Stimulated activated naive B cell treated with anti-CD40 and anti-IgM and Interleukin-4, amounts not matched to agents 10 μg/mL and 1 μg/mL and 100 μg/mL, for 72 hours (primary cell): Measurements from ENCODE around the gene PCID2.

ENCODE experiments used
- ATAC-seq, 2 donors: fragments of 150-1000 bp; cut with Tn5 transposase; replicated peaks; 2 replicates each; pipeline ENCODE4 v1.10.0; 2021; ENCODE audit warnings: moderate library complexity in 1 of 2
- DNase-seq: peaks from one replicate; pipeline ENCODE4 v3.0.0; 2021
- H3K27ac Mint-ChIP-seq: one replicate; pipeline ENCODE4 v1.8.0; 2022; ENCODE audit warnings: mild to moderate bottlenecking, mixed read lengths
- H3K27me3 Mint-ChIP-seq, 2 donors: one replicate each; pipeline ENCODE4 v1.8.0; 2022; ENCODE audit warnings: mixed read lengths in 2 of 2
- H3K36me3 Mint-ChIP-seq, 2 donors: one replicate each; pipeline ENCODE4 v1.8.0; 2022; ENCODE audit warnings: mixed read lengths in 2 of 2, mild to moderate bottlenecking in 1 of 2
- H3K4me1 Mint-ChIP-seq, 2 donors: one replicate each; pipeline ENCODE4 v1.8.0; 2022; ENCODE audit warnings: mixed read lengths in 2 of 2, mild to moderate bottlenecking in 1 of 2
- H3K4me3 Mint-ChIP-seq, 2 donors: one replicate each; pipeline ENCODE4 v1.8.0; 2022; ENCODE audit warnings: mild to moderate bottlenecking in 2 of 2, mixed read lengths in 2 of 2, moderate library complexity in 1 of 2
- H3K9me3 Mint-ChIP-seq, 2 donors: one replicate each; pipeline ENCODE4 v1.8.0; 2022; ENCODE audit warnings: mixed read lengths in 2 of 2, mild to moderate bottlenecking in 1 of 2

Gene PCID2

GRCh38 chr13:113149711-113150549 lies 58.5 kb downstream of the PCID2 start:
- Mint-ChIP-seq H3K27ac (no peak overlapping the region), H3K4me3 (no peak overlapping the region), H3K4me1 (peaks cover 20 to 22% of the 10 kb centered on the region in 2 donors), H3K9me3 (no peaks in the 10 kb centered on the region), H3K36me3 (peaks cover 0 to 2% of the 10 kb centered on the region in 2 donors), H3K27me3 (peaks cover 54% of the 10 kb centered on the region in 2 donors)
- no peak for ATAC-seq
- no peak for DNase-seq

GRCh38 chr13:113148940-113149503 lies 59.4 kb downstream of the PCID2 start:
- no peak for ATAC-seq
- H3K27me3 Mint-ChIP-seq = peaks cover 54% of the 10 kb centered on the region in 2 donors
- H3K36me3 Mint-ChIP-seq = peaks cover 0 to 2% of the 10 kb centered on the region in 2 donors

GRCh38 chr13:113148407-113148806 lies 60.1 kb downstream of the PCID2 start:
- no peak overlapping the region for H3K27ac Mint-ChIP-seq
- H3K9me3 Mint-ChIP-seq = no peaks in the 10 kb centered on the region
- DNase-seq (no peak), ATAC-seq (no peak)
- H3K4me1 Mint-ChIP-seq = peaks cover 17 to 19% of the 10 kb centered on the region in 2 donors
- H3K4me3 Mint-ChIP-seq = no peak overlapping the region
- peaks cover 0 to 2% of the 10 kb centered on the region in 2 donors for H3K36me3 Mint-ChIP-seq
- H3K27me3 Mint-ChIP-seq = peaks cover 54% of the 10 kb centered on the region in 2 donors

More at GRCh38 chr13:113148940-113149503, 59.4 kb downstream of the PCID2 start:
- Mint-ChIP-seq H3K4me3 (no peak overlapping the region), H3K27ac (no peak overlapping the region), H3K4me1 (peaks cover 20 to 22% of the 10 kb centered on the region in 2 donors), H3K9me3 (no peaks in the 10 kb centered on the region)
- DNase-seq = no peak

- no peak overlapping the region for H3K27ac Mint-ChIP-seq
- no peak for ATAC-seq
- no peak overlapping the region for H3K4me3 Mint-ChIP-seq
- peaks cover 0 to 2% of the 10 kb centered on the region in 2 donors for H3K36me3 Mint-ChIP-seq
- peaks cover 7 to 10% of the 10 kb centered on the region in 2 donors for H3K4me1 Mint-ChIP-seq
- DNase-seq = no peak
- H3K9me3 Mint-ChIP-seq = no peaks in the 10 kb centered on the region
- peaks cover 46 to 47% of the 10 kb centered on the region in 2 donors for H3K27me3 Mint-ChIP-seq
Observed at GRCh38 chr13:113147206-113147605, 61.3 kb downstream of the PCID2 start.

- DNase-seq (no peak), ATAC-seq (no peak)
- peaks cover 2 to 7% of the 10 kb centered on the region in 2 donors for H3K4me1 Mint-ChIP-seq
- H3K36me3 Mint-ChIP-seq = peaks cover 0 to 2% of the 10 kb centered on the region in 2 donors
- H3K27me3 Mint-ChIP-seq = peaks cover 43 to 44% of the 10 kb centered on the region in 2 donors
- no peak overlapping the region for H3K27ac Mint-ChIP-seq
- H3K4me3 Mint-ChIP-seq = no peak overlapping the region
- no peaks in the 10 kb centered on the region for H3K9me3 Mint-ChIP-seq
Observed at GRCh38 chr13:113146750-113147149, 61.7 kb downstream of the PCID2 start.

GRCh38 chr13:113145911-113146598 lies 62.4 kb downstream of the PCID2 start:
- H3K27me3 Mint-ChIP-seq = peaks cover 37 to 40% of the 10 kb centered on the region in 2 donors
- H3K4me3 Mint-ChIP-seq = no peak overlapping the region
- peaks cover 0 to under 1% of the 10 kb centered on the region in 2 donors for H3K36me3 Mint-ChIP-seq
- no peak overlapping the region for H3K27ac Mint-ChIP-seq
- peaks cover 0 to 4% of the 10 kb centered on the region in 2 donors for H3K4me1 Mint-ChIP-seq
- no peaks in the 10 kb centered on the region for H3K9me3 Mint-ChIP-seq
- ATAC-seq (no peak), DNase-seq (no peak)

GRCh38 chr13:113145496-113145895 lies 63.0 kb downstream of the PCID2 start:
- Mint-ChIP-seq H3K27ac (no peak overlapping the region), H3K9me3 (no peaks in the 10 kb centered on the region), H3K4me1 (peaks cover 0 to 4% of the 10 kb centered on the region in 2 donors), H3K36me3 (no peaks in the 10 kb centered on the region), H3K27me3 (peaks cover 33 to 36% of the 10 kb centered on the region in 2 donors), H3K4me3 (no peak overlapping the region)
- ATAC-seq (no peak), DNase-seq (no peak)

- no peak overlapping the region for H3K4me3 Mint-ChIP-seq
- ATAC-seq = no peak
- peaks cover 0 to 4% of the 10 kb centered on the region in 2 donors for H3K4me1 Mint-ChIP-seq
- H3K27ac Mint-ChIP-seq = no peak overlapping the region
- no peaks in the 10 kb centered on the region for H3K36me3 Mint-ChIP-seq
- no peaks in the 10 kb centered on the region for H3K9me3 Mint-ChIP-seq
- peaks cover 26 to 30% of the 10 kb centered on the region in 2 donors for H3K27me3 Mint-ChIP-seq
- DNase-seq = no peak
Observed at GRCh38 chr13:113144255-113144629, 64.2 kb downstream of the PCID2 start.

- H3K27ac Mint-ChIP-seq = no peak overlapping the region
- H3K4me3 Mint-ChIP-seq = no peak overlapping the region
- peaks cover 0 to 4% of the 10 kb centered on the region in 2 donors for H3K4me1 Mint-ChIP-seq
- H3K9me3 Mint-ChIP-seq = no peaks in the 10 kb centered on the region
- H3K27me3 Mint-ChIP-seq = peaks cover 21 to 30% of the 10 kb centered on the region in 2 donors
- no peak for DNase-seq
- no peaks in the 10 kb centered on the region for H3K36me3 Mint-ChIP-seq
- ATAC-seq = no peak
Observed at GRCh38 chr13:113143466-113144254, 64.8 kb downstream of the PCID2 start.

GRCh38 chr13:113142876-113143275 lies 65.6 kb downstream of the PCID2 start:
- no peaks in the 10 kb centered on the region for H3K36me3 Mint-ChIP-seq
- H3K9me3 Mint-ChIP-seq = no peaks in the 10 kb centered on the region
- DNase-seq (no peak), ATAC-seq (no peak)
- no peak overlapping the region for H3K4me3 Mint-ChIP-seq
- peaks cover 17 to 27% of the 10 kb centered on the region in 2 donors for H3K27me3 Mint-ChIP-seq
- peak overlapping the region; percentile 69 for H3K27ac Mint-ChIP-seq
- H3K4me1 Mint-ChIP-seq = peaks cover 0 to 4% of the 10 kb centered on the region in 2 donors

GRCh38 chr13:113141601-113141970 lies 66.9 kb downstream of the PCID2 start:
- H3K4me3 Mint-ChIP-seq = no peak overlapping the region
- H3K27me3 Mint-ChIP-seq = peaks cover 12 to 21% of the 10 kb centered on the region in 2 donors
- H3K9me3 Mint-ChIP-seq = no peaks in the 10 kb centered on the region
- DNase-seq (no peak), ATAC-seq (no peak)
- no peak overlapping the region for H3K27ac Mint-ChIP-seq
- peaks cover 0 to 4% of the 10 kb centered on the region in 2 donors for H3K4me1 Mint-ChIP-seq
- H3K36me3 Mint-ChIP-seq = no peaks in the 10 kb centered on the region

- ATAC-seq (no peak), DNase-seq (no peak)
- Mint-ChIP-seq H3K9me3 (no peaks in the 10 kb centered on the region), H3K27ac (no peak overlapping the region), H3K4me3 (no peak overlapping the region), H3K27me3 (peaks cover 10 to 21% of the 10 kb centered on the region in 2 donors), H3K4me1 (peaks cover 0 to 3% of the 10 kb centered on the region in 2 donors), H3K36me3 (no peaks in the 10 kb centered on the region)
Observed at GRCh38 chr13:113140677-113141600, 67.5 kb downstream of the PCID2 start.

- Mint-ChIP-seq H3K27me3 (peaks cover 4 to 21% of the 10 kb centered on the region in 2 donors), H3K4me1 (no peaks in the 10 kb centered on the region), H3K9me3 (no peaks in the 10 kb centered on the region), H3K27ac (no peak overlapping the region), H3K36me3 (no peaks in the 10 kb centered on the region), H3K4me3 (no peak overlapping the region)
- DNase-seq (no peak), ATAC-seq (no peak)
Observed at GRCh38 chr13:113139577-113139976, 68.9 kb downstream of the PCID2 start.
